Measurements from ENCODE around the gene PGLYRP2. TPM values are rescaled to one million over a fixed set of nuclear protein-coding genes. Genes with fewer than 3 reads are reported as not detected.

Gene PGLYRP2
- total RNA-seq, 1 donor from 2014 or later: not detected

DNA sequence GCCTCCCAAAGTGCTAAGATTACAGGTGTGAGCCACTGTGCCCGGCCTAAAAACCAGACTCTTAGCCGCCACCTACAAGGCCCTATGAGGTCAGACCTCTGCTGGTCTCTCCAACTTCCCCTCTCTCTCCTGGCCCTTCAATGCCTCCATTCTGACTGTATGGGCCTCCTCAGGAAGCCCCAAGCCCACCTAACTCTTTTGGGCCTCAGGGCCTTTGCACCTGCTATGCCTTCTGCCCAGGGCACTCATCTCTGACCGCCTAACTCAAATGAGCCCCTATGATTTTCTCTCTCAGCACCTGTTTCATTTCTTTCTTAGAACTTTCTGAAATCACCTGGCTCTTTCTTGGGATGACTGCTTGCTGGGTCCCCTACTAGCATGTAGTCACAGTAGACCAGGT is 36.0 kb downstream of the PGLYRP2 start:
- Mint-ChIP-seq H3K27ac (ENCODE audit: unreplicated experiment) (no peak overlapping the region), H3K36me3 (ENCODE audit: unreplicated experiment) (peaks cover 3% of the 10 kb centered on the region), H3K27me3 (ENCODE audit: unreplicated experiment) (no peaks in the 10 kb centered on the region), H3K9me3 (ENCODE audit: unreplicated experiment) (no peaks in the 10 kb centered on the region), H3K4me1 (ENCODE audit: unreplicated experiment) (peaks cover under 1% of the 10 kb centered on the region), H3K4me3 (ENCODE audit: unreplicated experiment) (no peak overlapping the region)
- TF ChIP-seq, protein P1, sequence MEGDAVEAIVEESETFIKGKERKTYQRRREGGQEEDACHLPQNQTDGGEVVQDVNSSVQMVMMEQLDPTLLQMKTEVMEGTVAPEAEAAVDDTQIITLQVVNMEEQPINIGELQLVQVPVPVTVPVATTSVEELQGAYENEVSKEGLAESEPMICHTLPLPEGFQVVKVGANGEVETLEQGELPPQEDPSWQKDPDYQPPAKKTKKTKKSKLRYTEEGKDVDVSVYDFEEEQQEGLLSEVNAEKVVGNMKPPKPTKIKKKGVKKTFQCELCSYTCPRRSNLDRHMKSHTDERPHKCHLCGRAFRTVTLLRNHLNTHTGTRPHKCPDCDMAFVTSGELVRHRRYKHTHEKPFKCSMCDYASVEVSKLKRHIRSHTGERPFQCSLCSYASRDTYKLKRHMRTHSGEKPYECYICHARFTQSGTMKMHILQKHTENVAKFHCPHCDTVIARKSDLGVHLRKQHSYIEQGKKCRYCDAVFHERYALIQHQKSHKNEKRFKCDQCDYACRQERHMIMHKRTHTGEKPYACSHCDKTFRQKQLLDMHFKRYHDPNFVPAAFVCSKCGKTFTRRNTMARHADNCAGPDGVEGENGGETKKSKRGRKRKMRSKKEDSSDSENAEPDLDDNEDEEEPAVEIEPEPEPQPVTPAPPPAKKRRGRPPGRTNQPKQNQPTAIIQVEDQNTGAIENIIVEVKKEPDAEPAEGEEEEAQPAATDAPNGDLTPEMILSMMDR (IDR thresholded peaks at IDR 0.05): no peak
- DNase-seq (ENCODE audit: extremely low spot score, unreplicated experiment): no peak

- H3K4me3 Mint-ChIP-seq (ENCODE audit: unreplicated experiment): no peak overlapping the region
- TF ChIP-seq, protein P1 (IDR thresholded peaks at IDR 0.05): no peak
Measured at GRCh38 chr19:15442142-15442920, 37.0 kb downstream of the PGLYRP2 start.

DNA sequence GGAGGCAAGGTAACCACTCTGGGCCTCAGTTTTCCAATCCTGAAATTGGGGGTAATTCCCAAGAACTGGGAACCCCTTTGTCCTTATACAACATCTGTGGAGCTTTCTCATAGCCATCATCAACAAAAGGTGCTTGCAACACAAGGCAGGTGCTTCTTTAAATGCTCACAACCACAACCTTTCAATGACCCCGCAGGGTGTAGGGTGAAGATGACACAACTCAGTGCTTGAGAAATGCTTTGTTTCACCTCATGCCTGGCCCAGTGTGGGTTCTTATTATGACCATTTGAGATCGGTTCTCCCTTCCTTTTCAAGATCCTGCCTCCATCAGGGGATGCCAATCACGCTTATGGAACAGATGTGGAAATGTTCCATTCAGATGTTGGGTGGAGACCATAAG is 38.0 kb downstream of the PGLYRP2 start:
- Mint-ChIP-seq H3K27me3 (ENCODE audit: unreplicated experiment) (no peaks in the 10 kb centered on the region), H3K36me3 (ENCODE audit: unreplicated experiment) (no peaks in the 10 kb centered on the region)

More at GRCh38 chr19:15442142-15442920, 37.0 kb downstream of the PGLYRP2 start:
- DNase-seq (ENCODE audit: extremely low spot score, unreplicated experiment): no peak
- Mint-ChIP-seq H3K36me3 (ENCODE audit: unreplicated experiment) (peaks cover 2% of the 10 kb centered on the region), H3K27me3 (ENCODE audit: unreplicated experiment) (no peaks in the 10 kb centered on the region), H3K27ac (ENCODE audit: unreplicated experiment) (no peak overlapping the region), H3K9me3 (ENCODE audit: unreplicated experiment) (no peaks in the 10 kb centered on the region), H3K4me1 (ENCODE audit: unreplicated experiment) (peaks cover 2% of the 10 kb centered on the region)

DNA sequence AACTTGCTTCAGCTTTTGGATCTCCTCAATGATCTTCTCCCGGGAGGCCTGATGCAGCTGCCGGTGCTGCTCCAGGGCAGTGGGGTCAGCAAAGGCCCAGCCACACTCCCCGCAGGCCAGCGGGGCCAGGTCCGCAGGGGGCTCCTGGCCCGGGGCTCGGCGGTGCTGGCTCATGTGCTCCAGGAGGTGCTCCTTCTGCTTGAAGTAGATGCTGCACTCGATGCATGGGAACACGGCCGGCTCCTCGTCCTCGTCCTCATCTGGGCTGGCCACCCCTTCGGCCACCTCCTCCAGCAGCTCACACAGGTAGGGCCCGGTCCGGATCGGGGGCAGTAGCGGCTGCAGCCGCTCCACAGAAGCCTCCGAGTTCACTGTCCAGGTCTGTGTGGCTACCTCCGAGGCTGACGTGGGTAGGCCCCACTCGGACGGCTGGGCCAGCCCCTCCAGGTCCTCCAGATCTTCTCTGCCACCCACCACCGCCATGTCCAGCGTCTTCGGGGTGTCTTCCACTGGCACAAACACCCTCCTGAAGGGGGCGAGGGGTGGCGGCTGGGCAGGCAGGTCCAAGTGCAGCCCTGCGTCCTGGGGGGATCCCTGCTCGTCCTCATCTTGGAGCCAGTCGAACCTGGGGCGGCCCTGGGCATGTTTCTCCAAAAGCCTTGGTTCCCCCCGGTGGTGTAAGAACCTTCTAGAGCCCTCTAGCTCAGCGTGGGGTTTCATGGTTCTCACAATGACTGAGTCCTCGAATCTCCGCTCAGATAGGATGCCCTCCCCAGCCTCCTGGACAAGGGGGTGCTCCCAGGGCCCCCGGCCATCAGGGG is 39.3 kb downstream of the PGLYRP2 start:
- Mint-ChIP-seq H3K9me3 (ENCODE audit: unreplicated experiment) (no peaks in the 10 kb centered on the region), H3K4me1 (ENCODE audit: unreplicated experiment) (peaks cover 2% of the 10 kb centered on the region), H3K27me3 (ENCODE audit: unreplicated experiment) (no peaks in the 10 kb centered on the region), H3K36me3 (ENCODE audit: unreplicated experiment) (no peaks in the 10 kb centered on the region), H3K27ac (ENCODE audit: unreplicated experiment) (no peak overlapping the region), H3K4me3 (ENCODE audit: unreplicated experiment) (no peak overlapping the region)
- no peak for DNase-seq (ENCODE audit: extremely low spot score, unreplicated experiment)
- TF ChIP-seq, protein P1 (IDR thresholded peaks at IDR 0.05): no peak

More for the DNA sequence above, 38.0 kb downstream of the PGLYRP2 start:
- Mint-ChIP-seq H3K4me1 (ENCODE audit: unreplicated experiment) (peaks cover 2% of the 10 kb centered on the region), H3K4me3 (ENCODE audit: unreplicated experiment) (no peak overlapping the region), H3K9me3 (ENCODE audit: unreplicated experiment) (no peaks in the 10 kb centered on the region), H3K27ac (ENCODE audit: unreplicated experiment) (no peak overlapping the region)
- TF ChIP-seq, protein P1 (IDR thresholded peaks at IDR 0.05): no peak
- no peak for DNase-seq (ENCODE audit: extremely low spot score, unreplicated experiment)

Measured in osteocyte (in vitro differentiated cells).